B cell (primary cell): ENCODE data around the gene SPPL3.

Experiments
- EZH2 ChIP-seq: IDR thresholded peaks from 2 replicates; pipeline ENCODE4 v1.6.1; 2012; ENCODE audit warnings: borderline replicate concordance, low read depth, mild to moderate bottlenecking, moderate library complexity, low read length; ENCODE audit not compliant: insufficient read depth, poor library complexity, severe bottlenecking
- TF ChIP-seq, protein P1 (sequence below): fragments of 200-600 bp; IDR thresholded peaks from one replicate; pipeline ENCODE4 v1.8.0; 2022; ENCODE audit warnings: antibody characterized with exemption, mild to moderate bottlenecking

DNA sequence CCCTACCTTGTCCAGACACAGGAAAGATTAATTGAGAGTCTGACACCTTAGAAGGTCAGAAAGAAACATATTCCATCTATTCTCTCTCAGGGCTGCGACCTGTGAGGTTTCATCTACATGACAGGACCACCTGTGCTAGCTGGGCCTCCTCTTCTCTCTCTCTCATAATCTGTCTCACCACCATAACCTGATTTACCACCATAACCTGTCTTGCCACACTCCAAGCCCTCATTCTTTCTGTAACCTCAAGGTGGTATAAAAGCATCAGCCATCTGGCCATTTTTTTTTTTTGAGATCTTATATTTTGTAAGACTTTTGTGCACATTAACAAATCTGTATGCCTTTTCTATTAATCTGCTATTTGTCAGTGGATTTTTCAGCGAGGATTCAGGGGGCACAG is 103.0 kb downstream of the SPPL3 start:
- TF ChIP-seq, protein P1, sequence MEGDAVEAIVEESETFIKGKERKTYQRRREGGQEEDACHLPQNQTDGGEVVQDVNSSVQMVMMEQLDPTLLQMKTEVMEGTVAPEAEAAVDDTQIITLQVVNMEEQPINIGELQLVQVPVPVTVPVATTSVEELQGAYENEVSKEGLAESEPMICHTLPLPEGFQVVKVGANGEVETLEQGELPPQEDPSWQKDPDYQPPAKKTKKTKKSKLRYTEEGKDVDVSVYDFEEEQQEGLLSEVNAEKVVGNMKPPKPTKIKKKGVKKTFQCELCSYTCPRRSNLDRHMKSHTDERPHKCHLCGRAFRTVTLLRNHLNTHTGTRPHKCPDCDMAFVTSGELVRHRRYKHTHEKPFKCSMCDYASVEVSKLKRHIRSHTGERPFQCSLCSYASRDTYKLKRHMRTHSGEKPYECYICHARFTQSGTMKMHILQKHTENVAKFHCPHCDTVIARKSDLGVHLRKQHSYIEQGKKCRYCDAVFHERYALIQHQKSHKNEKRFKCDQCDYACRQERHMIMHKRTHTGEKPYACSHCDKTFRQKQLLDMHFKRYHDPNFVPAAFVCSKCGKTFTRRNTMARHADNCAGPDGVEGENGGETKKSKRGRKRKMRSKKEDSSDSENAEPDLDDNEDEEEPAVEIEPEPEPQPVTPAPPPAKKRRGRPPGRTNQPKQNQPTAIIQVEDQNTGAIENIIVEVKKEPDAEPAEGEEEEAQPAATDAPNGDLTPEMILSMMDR = no peak
- no peak for TF ChIP-seq EZH2
